C4-2B (cell line): ENCODE measurements around the gene ST3GAL5.

ENCODE experiments used
- CTCF ChIP-seq: fragments of 450-650 bp; conservative IDR thresholded peaks from 2 replicates; pipeline ENCODE4 v1.5.1; 2017; ENCODE audit warnings: mild to moderate bottlenecking
- ZFX ChIP-seq: fragments of 450-650 bp; IDR thresholded peaks from 2 replicates; pipeline ENCODE4 v1.6.1; 2017

DNA sequence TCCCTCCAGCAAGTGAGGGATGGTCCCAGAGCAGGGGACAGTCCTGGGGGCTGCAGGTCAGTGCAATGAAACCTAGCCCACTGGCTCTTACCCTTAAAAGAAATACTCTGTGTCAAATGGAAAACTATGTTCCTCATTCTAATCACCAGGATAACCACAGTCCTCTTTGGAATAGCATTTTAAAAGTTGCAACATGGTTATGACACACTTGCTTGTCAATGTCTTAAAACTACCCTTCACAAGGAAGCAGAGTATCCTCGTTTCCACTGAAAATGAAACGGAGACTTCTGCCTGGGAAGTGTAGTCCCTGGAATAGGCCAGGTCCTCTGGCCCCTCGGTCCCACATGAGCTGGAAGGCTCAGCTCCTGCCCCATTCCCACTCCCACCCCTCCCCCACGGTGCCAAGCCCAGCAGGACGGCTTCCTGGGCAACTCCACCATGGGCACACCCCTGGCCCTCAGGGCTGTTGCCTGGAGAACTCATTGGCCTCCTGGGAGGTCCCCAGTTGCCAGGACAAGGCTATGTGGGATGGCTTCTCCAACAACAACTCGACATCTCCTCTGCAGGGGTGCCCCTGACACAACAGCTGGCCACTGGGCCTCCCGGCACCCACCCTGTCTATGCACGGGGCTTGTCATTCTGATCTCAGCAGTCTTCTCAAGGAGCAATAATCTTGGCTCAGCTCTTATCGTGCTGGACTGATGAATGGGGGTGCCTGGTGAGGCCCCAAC, 38.3 kb upstream of the ST3GAL5 start:
- no peak for TF ChIP-seq CTCF
- TF ChIP-seq ZFX: no peak
